Spleen (tissue), 7 donors: ENCODE measurements around the gene GPAT2.
"Not testable (repeated sequence)": the region's sequence is repeated elsewhere in the genome, so short reads cannot be mapped to it uniquely, and the experiment has no call there.

Experiments used
- CTCF ChIP-seq, 11 experiments: fragments of 200-600 bp in 7 of 11; fragments of 450-650 bp in 4 of 11; sonication (generic) in 4 of 11; IDR thresholded peaks in 8 of 11; conservative IDR thresholded peaks in 3 of 11; 1 replicate in 7 of 11; 2 replicates in 4 of 11; pipeline versions ENCODE4 v1.4.0 to v1.8.0; 2016 to 2021; ENCODE audit warnings: antibody characterized with exemption in 11 of 11, inconsistent platforms in 4 of 11, mild to moderate bottlenecking in 1 of 11
- POLR2A ChIP-seq, 3 donors: fragments of 450-650 bp; IDR thresholded peaks; one replicate each; pipeline ENCODE4 v1.5.1; 2017; ENCODE audit warnings: antibody characterized with exemption in 3 of 3, mild to moderate bottlenecking in 1 of 3
- donor health status: DM: no; HTN: no; CAD: no; lungs with moderate emphysema.
- donor health status: DM: no; HTN: no; CAD: no.
- donor health status: DM: no; HTN: no; CAD: no.

GRCh38 chr2:96061901-96062300 lies 27.2 kb upstream of the GPAT2 start:
- TF ChIP-seq CTCF (IDR thresholded peaks at IDR 0.05 in 8 of 11, conservative IDR thresholded peaks at IDR 0.05 in 3 of 11); POLR2A (IDR thresholded peaks at IDR 0.05): not testable (repeated sequence)
